IMR-90 (cell line): ENCODE measurements around the gene ATG2A. TPM values are rescaled to one million over a fixed set of nuclear protein-coding genes. Genes with fewer than 3 reads are reported as not detected.

Source experiments
- ATAC-seq: fragments of 200-7000 bp; cut with Tn5 transposase; 2 replicates; pipeline ENCODE4 v1.9.1; 2020; ENCODE audit warnings: low read depth, mild to moderate bottlenecking, moderate library complexity
- BruUV-seq: library from RNA; stranded (reverse); fragments of 400-500 nt; replicated peaks from 2 replicates; lab custom pipeline; 2021; lab: Mats Ljungman, UMichigan
- CTCF ChIA-PET: fragments of 300-600 bp; formaldehyde crosslinking; extraction: SDS; loops from one replicate; lab custom pipeline; 2021; ENCODE audit warnings: antibody characterized with exemption; lab: Yijun Ruan, JAX
- POLR2A ChIA-PET: fragments of 300-600 bp; sonication (Branson Sonifier 250); formaldehyde crosslinking; loops from one replicate; lab custom pipeline; 2022; ENCODE audit warnings: antibody characterized with exemption; ENCODE audit not compliant: unreplicated experiment; lab: Charles Lee
- DNase-seq: peaks from one replicate; pipeline ENCODE4 v3.0.0; 2013
- H2AFZ ChIP-seq: replicated peaks from 2 replicates; pipeline ENCODE3; 2013; ENCODE audit warnings: low read length, mild to moderate bottlenecking; ENCODE audit not compliant: poor library complexity
- H2AK5ac ChIP-seq: 2 replicates; pipeline ENCODE4 v1.6.1; 2013; ENCODE audit warnings: low read depth, low read length, inconsistent platforms
- H2AK9ac ChIP-seq: replicated peaks from 2 replicates; pipeline ENCODE3; 2013; ENCODE audit warnings: mild to moderate bottlenecking, low read depth, low read length, moderate library complexity; ENCODE audit not compliant: poor library complexity
- H2BK120ac ChIP-seq: 2 replicates; pipeline ENCODE4 v1.6.1; 2013; ENCODE audit warnings: low read depth, low read length, inconsistent platforms
- H2BK15ac ChIP-seq: 3 replicates; pipeline ENCODE4 v1.6.1; 2013; ENCODE audit warnings: low read depth, low read length, inconsistent platforms
- H2BK20ac ChIP-seq: 2 replicates; pipeline ENCODE4 v1.6.1; 2013; ENCODE audit warnings: low read depth, mild to moderate bottlenecking, inconsistent platforms, low read length, moderate library complexity
- H2BK5ac ChIP-seq: 2 replicates; pipeline ENCODE4 v1.6.1; 2013; ENCODE audit warnings: mild to moderate bottlenecking, low read depth, low read length, inconsistent platforms; ENCODE audit not compliant: poor library complexity, severe bottlenecking
- H3K14ac ChIP-seq: replicated peaks from 2 replicates; pipeline ENCODE4 v1.6.1; 2013; ENCODE audit warnings: low read depth, low read length, inconsistent platforms
- H3K18ac ChIP-seq: 2 replicates; pipeline ENCODE4 v1.6.1; 2013; ENCODE audit warnings: low read depth, low read length, control low read depth
- H3K23ac ChIP-seq: 2 replicates; pipeline ENCODE4 v1.6.1; 2013; ENCODE audit warnings: low read depth, low read length, inconsistent platforms
- H3K27ac ChIP-seq: 2 replicates; pipeline ENCODE4 v1.5.1; 2013; ENCODE audit warnings: mild to moderate bottlenecking, control low read depth, low read length; ENCODE audit not compliant: insufficient read depth
- H3K27me3 ChIP-seq: 2 replicates; pipeline ENCODE4 v1.6.1; 2013; ENCODE audit warnings: low read length; ENCODE audit not compliant: control insufficient read depth, insufficient read depth
- H3K36me3 ChIP-seq: 2 replicates; pipeline ENCODE4 v1.6.1; 2013; ENCODE audit warnings: low read length, mixed read lengths; ENCODE audit not compliant: control insufficient read depth, insufficient read depth
- H3K4ac ChIP-seq: 2 replicates; pipeline ENCODE4 v1.6.1; 2013; ENCODE audit warnings: low read depth, low read length, inconsistent platforms
- H3K4me1 ChIP-seq: 2 replicates; pipeline ENCODE4 v1.6.1; 2013; ENCODE audit warnings: low read length, mixed read lengths; ENCODE audit not compliant: control insufficient read depth, insufficient read depth
- H3K4me2 ChIP-seq: 2 replicates; pipeline ENCODE4 v1.6.1; 2013; ENCODE audit warnings: low read depth, mild to moderate bottlenecking, control low read depth, low read length, moderate library complexity
- H3K4me3 ChIP-seq: 2 replicates; pipeline ENCODE4 v1.5.1; 2013; ENCODE audit warnings: low read depth, mild to moderate bottlenecking, control low read depth, low read length, moderate library complexity; ENCODE audit not compliant: insufficient read depth
- H3K56ac ChIP-seq: 2 replicates; pipeline ENCODE4 v1.6.1; 2013; ENCODE audit warnings: low read length, inconsistent platforms; ENCODE audit not compliant: insufficient read depth; ENCODE audit errors: extremely low read depth
- H3K79me1 ChIP-seq, 2 experiments: 2 replicates each; pipeline ENCODE4 v1.6.1; 2013; ENCODE audit warnings: low read length in 2 of 2, inconsistent platforms in 1 of 2, low read depth in 1 of 2
- H3K9ac ChIP-seq: 2 replicates; pipeline ENCODE4 v1.6.1; 2013; ENCODE audit warnings: low read depth, low read length, control low read depth
- H3K9me1 ChIP-seq: 2 replicates; pipeline ENCODE4 v1.6.1; 2013; ENCODE audit warnings: low read length, inconsistent platforms; ENCODE audit not compliant: insufficient read depth
- H3K9me3 ChIP-seq: 2 replicates; pipeline ENCODE4 v1.6.1; 2013; ENCODE audit warnings: low read length; ENCODE audit not compliant: control insufficient read depth, insufficient read depth
- H4K20me1 ChIP-seq: 2 replicates; pipeline ENCODE4 v1.6.1; 2013; ENCODE audit warnings: low read length, inconsistent platforms; ENCODE audit not compliant: insufficient read depth
- H4K5ac ChIP-seq: 2 replicates; pipeline ENCODE4 v1.6.1; 2013; ENCODE audit warnings: mild to moderate bottlenecking, low read depth, low read length, control low read depth
- H4K8ac ChIP-seq, 2 experiments: 2 replicates each; pipeline ENCODE4 v1.6.1; 2013; ENCODE audit warnings: low read depth in 2 of 2, low read length in 2 of 2, control low read depth in 1 of 2, inconsistent platforms in 1 of 2
- H4K91ac ChIP-seq: 2 replicates; pipeline ENCODE4 v1.6.1; 2013; ENCODE audit warnings: low read depth, low read length, inconsistent platforms; ENCODE audit not compliant: insufficient read depth
- CEBPB ChIP-seq: IDR thresholded peaks from 2 replicates; pipeline ENCODE4 v1.6.1; 2012; ENCODE audit warnings: low read depth, low read length, improper control_type of control experiment
- CTCF ChIP-seq: conservative IDR thresholded peaks from 2 replicates; pipeline ENCODE4 v1.5.1; 2012; ENCODE audit warnings: mild to moderate bottlenecking, low read depth, low read length, improper control_type of control experiment
- ELK1 ChIP-seq: fragments of 150-350 bp; IDR thresholded peaks from 2 replicates; pipeline ENCODE4 v1.6.1; 2016; ENCODE audit warnings: low read depth, mild to moderate bottlenecking, low read length, moderate library complexity, borderline replicate concordance
- MAFK ChIP-seq: IDR thresholded peaks from 2 replicates; pipeline ENCODE4 v1.6.1; 2012; ENCODE audit warnings: low read depth, low read length, improper control_type of control experiment
- MAZ ChIP-seq: IDR thresholded peaks from 2 replicates; pipeline ENCODE4 v1.6.1; 2012; ENCODE audit warnings: low read depth, mild to moderate bottlenecking, low read length, improper control_type of control experiment, moderate library complexity, borderline replicate concordance
- NFE2L2 ChIP-seq: fragments of 150-350 bp; IDR thresholded peaks from 2 replicates; pipeline ENCODE4 v1.6.1; 2016; ENCODE audit warnings: low read depth, mild to moderate bottlenecking, low read length
- POLR2A ChIP-seq: IDR thresholded peaks from 2 replicates; pipeline ENCODE4 v1.6.1; 2012; ENCODE audit warnings: mild to moderate bottlenecking, low read depth, low read length
- RAD21 ChIP-seq: IDR thresholded peaks from 2 replicates; pipeline ENCODE4 v1.6.1; 2012; ENCODE audit warnings: low read length, improper control_type of control experiment
- SMC3 ChIP-seq: fragments of 150-350 bp; IDR thresholded peaks from 2 replicates; pipeline ENCODE4 v1.6.1; 2016; ENCODE audit warnings: low read depth, mild to moderate bottlenecking, antibody characterized with exemption, low read length, moderate library complexity
- USF2 ChIP-seq: fragments of 150-350 bp; IDR thresholded peaks from 2 replicates; pipeline ENCODE4 v1.6.1; 2017; ENCODE audit warnings: mild to moderate bottlenecking, antibody characterized with exemption, low read length, low read depth
- WGBS, 2 experiments: methylation state at CpG; one replicate each; pipeline versions ENCODE4 v1.1.5 to v1.1.7; 2013; ENCODE audit warnings: missing lambda C conversion rate in 2 of 2; ENCODE audit not compliant: insufficient read length in 1 of 2; ENCODE audit errors: extremely low coverage in 2 of 2; 5-methylcytosine and 5-hydroxymethylcytosine counted together
- dilution Hi-C: fragments of 300-500 bp; cut with HindIII; formaldehyde crosslinking; loops from one replicate; pipeline ENCODE4 v1.14.3; 2018; ENCODE audit warnings: low sequenced_read_pairs; ENCODE audit not compliant: unreplicated experiment
- in situ Hi-C: fragments of 300-500 bp; cut with MboI; formaldehyde crosslinking; loops from 3 replicates; pipeline ENCODE4 v1.14.3; 2019; ENCODE audit warnings: low sequenced_read_pairs, inconsistent platforms, mixed read lengths
- intact Hi-C: fragments of 100-400 bp; cut with micrococcal nuclease; formaldehyde crosslinking; loops from 2 replicates; pipeline ENCODE4 v1.10.0; 2022
- polyA plus RNA-seq, 3 experiments: library from polyadenylated mRNA; depleted of rRNA; stranded (reverse); fragments of >200 nt; gene quantifications; 2 replicates each; pipeline ENCODE4 v1.2.3, GENCODE V29; 2012; ENCODE audit warnings: low replicate concordance in 1 of 3
- total RNA-seq: library from RNA; depleted of rRNA; stranded (reverse); fragments of >200 nt; gene quantifications from 2 replicates; pipeline ENCODE4 v1.2.3, GENCODE V29; 2012

The ATG2A gene
- total and polyA plus RNA-seq, 2 of the 4 experiments (the other 2 are of a cell fraction) = 3.2 to 10.5 TPM

- Histone ChIP-seq H3K79me1 (peaks cover 16 to 80% of the 10 kb centered on the region in 2 experiments; a peak in 3 of 4 replicates), H4K20me1 (peaks cover 55% of the 10 kb centered on the region), H2AK9ac (peak overlapping the region; percentile 96), H2BK20ac (peak overlapping the region; percentile 96), H2BK120ac (peak overlapping the region; percentile 96), H3K23ac (peak overlapping the region; percentile 96), H3K56ac (peak overlapping the region; percentile 91), H4K8ac (peak overlapping the region; percentile 94 to 99), H3K27ac (peak overlapping the region; percentile 97), H3K36me3 (peaks cover 18% of the 10 kb centered on the region), H3K9me3 (no peaks in the 10 kb centered on the region), H3K14ac (peak overlapping the region; percentile 98), H3K27me3 (no peaks in the 10 kb centered on the region), H3K4me1 (peaks cover 39% of the 10 kb centered on the region), H3K4me2 (peak overlapping the region; percentile 17), H2BK5ac (peak overlapping the region; percentile 92), H3K9me1 (peaks cover 31% of the 10 kb centered on the region), H4K5ac (peak overlapping the region; percentile 85), H2BK15ac (peak overlapping the region; percentile 87; the same call in 2 of the 3 replicates), H3K4me3 (no peak overlapping the region), H3K4ac (peak overlapping the region; percentile 97), H3K9ac (peak overlapping the region; percentile 69), H2AK5ac (peak overlapping the region; percentile 99), H4K91ac (peak overlapping the region; percentile 96), H2AFZ (peak overlapping the region; percentile 61), H3K18ac (peak overlapping the region; percentile 53)
- no TSS peak for BruUV-seq
- ATAC-seq (peak; percentile 18), DNase-seq (no peak)
- intact Hi-C loops = loop anchor here (2.0 kb wide), 1 partner anchor 15 kb away; the partner anchor contains the start of gene EHD1
- dilution Hi-C loops = no loop called here
- TF ChIP-seq NFE2L2 = no peak
- no peak for TF ChIP-seq RAD21
- TF ChIP-seq SMC3 = no peak
- TF ChIP-seq USF2 = no peak
- TF ChIP-seq MAFK = no peak
- no peak for TF ChIP-seq ELK1
- no peak for TF ChIP-seq CEBPB
- no peak; the same call in 1 of the 2 replicates for TF ChIP-seq POLR2A
- TF ChIP-seq CTCF = no peak
- no peak for TF ChIP-seq MAZ
- ChIA-PET CTCF (interaction anchor here (0.8 to 0.9 kb wide), 2 partner anchors 13 to 32 kb away, joined by 3 read pairs; no protein-coding TSS in a partner anchor), POLR2A (interaction anchor here (0.7 kb wide), 1 partner anchor 258 kb away, joined by 3 read pairs; no protein-coding TSS in a partner anchor)
- in situ Hi-C loops = no loop called here
- WGBS, 2 experiments = 21% methylated on average over 13 of the region's 23 CpGs; no CpG with 5 or more reads in 1 of the 2 experiments
These were observed 53.5 kb downstream of the ATG2A start for GRCh38 chr11:64863391-64864060.
